B cell (primary cell): ENCODE measurements around the gene CRELD2. TPM values are rescaled to one million over a fixed set of nuclear protein-coding genes. Genes with fewer than 3 reads are reported as not detected.
A peak's percentile ranks its signal among the peaks of the same experiment; 100 is the strongest.

Experiments used
- ATAC-seq: fragments of 200-7000 bp; cut with Tn5 transposase; one replicate; pipeline ENCODE4 v1.10.0; 2021; ENCODE audit warnings: low read depth, mild to moderate bottlenecking, moderate number of reproducible peaks, moderate library complexity
- CTCF ChIA-PET: fragments of 350-600 bp; sonication (Branson Sonifier 250); formaldehyde crosslinking; loops from one replicate; lab custom pipeline; 2021; ENCODE audit warnings: antibody characterized with exemption, inconsistent platforms; lab: Charles Lee
- POLR2A ChIA-PET: fragments of 350-600 bp; sonication (Branson Sonifier 250); formaldehyde crosslinking; loops from one replicate; lab custom pipeline; 2021; ENCODE audit warnings: antibody characterized with exemption; lab: Charles Lee
- DNase-seq: peaks from one replicate; pipeline ENCODE4 v3.0.0; 2013
- H2AFZ ChIP-seq: 2 replicates; pipeline ENCODE4 v1.6.1; 2012; ENCODE audit warnings: mild to moderate bottlenecking, low read depth, low read length; ENCODE audit not compliant: insufficient read depth, poor library complexity, severe bottlenecking
- H3K27ac ChIP-seq, 2 donors: 1 replicate in 1 of 2; 2 replicates in 1 of 2; pipeline ENCODE4 v1.5.1; 2012 to 2013; ENCODE audit warnings: low read length in 2 of 2, mild to moderate bottlenecking in 2 of 2, moderate library complexity in 1 of 2
- H3K27me3 ChIP-seq, 4 experiments: fragments of 200-600 bp in 1 of 4; sonication (generic) in 1 of 4; replicated peaks in 1 of 4; 1 replicate in 2 of 4; 2 replicates in 2 of 4; pipeline versions ENCODE4 v1.6.1 to v1.7.0; 2013 to 2016; ENCODE audit warnings: low read length in 3 of 4, mild to moderate bottlenecking in 2 of 4, mixed read lengths in 1 of 4, moderate library complexity in 1 of 4; ENCODE audit not compliant: insufficient read depth in 4 of 4, control insufficient read depth in 3 of 4; ENCODE audit errors: control extremely low read depth in 1 of 4
- H3K36me3 ChIP-seq, 2 experiments: replicated peaks in 1 of 2; 1 replicate in 1 of 2; 2 replicates in 1 of 2; pipeline versions ENCODE4 v1.6.1 to v1.7.1; 2013; ENCODE audit warnings: low read length in 1 of 2; ENCODE audit not compliant: insufficient read depth in 2 of 2, control insufficient read depth in 1 of 2; ENCODE audit errors: control extremely low read depth in 1 of 2, extremely low read depth in 1 of 2
- H3K4me1 ChIP-seq, 2 donors: fragments of 200-600 bp in 1 of 2; sonication (generic) in 1 of 2; 1 replicate in 1 of 2; 2 replicates in 1 of 2; pipeline versions ENCODE4 v1.5.1 to v1.6.1; 2013 to 2017; ENCODE audit warnings: low read length in 2 of 2; ENCODE audit not compliant: control insufficient read depth in 2 of 2, insufficient read depth in 2 of 2
- H3K4me2 ChIP-seq: replicated peaks from 2 replicates; pipeline ENCODE3; 2012; ENCODE audit warnings: mild to moderate bottlenecking, low read depth, low read length; ENCODE audit not compliant: poor library complexity, severe bottlenecking
- H3K4me3 ChIP-seq, 5 experiments: fragments of 200-600 bp in 1 of 5; sonication (generic) in 1 of 5; 1 replicate in 3 of 5; 2 replicates in 2 of 5; pipeline versions ENCODE4 v1.5.1 to v1.7.0; 2011 to 2016; ENCODE audit warnings: low read length in 4 of 5, mild to moderate bottlenecking in 4 of 5, low read depth in 2 of 5, control low read depth in 1 of 5, moderate library complexity in 1 of 5; ENCODE audit not compliant: insufficient read depth in 1 of 5; ENCODE audit errors: control extremely low read depth in 1 of 5, extremely low read depth in 1 of 5
- H3K79me2 ChIP-seq: fragments of 200-600 bp; sonication (generic); one replicate; pipeline ENCODE4 v1.6.0; 2016; ENCODE audit warnings: low read length; ENCODE audit not compliant: control insufficient read depth, insufficient read depth
- H3K9ac ChIP-seq: fragments of 200-600 bp; sonication (generic); 2 replicates; pipeline ENCODE4 v1.6.1; 2017; ENCODE audit warnings: mild to moderate bottlenecking, low read length, moderate library complexity
- H3K9me3 ChIP-seq, 3 donors: one replicate each; pipeline versions ENCODE4 v1.6.1 to v1.7.1; 2013; ENCODE audit warnings: low read length in 2 of 3; ENCODE audit not compliant: control insufficient read depth in 2 of 3, insufficient read depth in 1 of 3; ENCODE audit errors: control extremely low read depth in 1 of 3
- H4K20me1 ChIP-seq: 2 replicates; pipeline ENCODE4 v1.6.0; 2012; ENCODE audit warnings: mild to moderate bottlenecking, low read length; ENCODE audit not compliant: insufficient read depth, control insufficient read depth, poor library complexity, severe bottlenecking
- H3K27ac Mint-ChIP-seq: one replicate; pipeline ENCODE4 v1.8.0; 2021; ENCODE audit warnings: mixed read lengths
- H3K27me3 Mint-ChIP-seq: one replicate; pipeline ENCODE4 v1.8.0; 2021; ENCODE audit warnings: mixed read lengths
- H3K4me1 Mint-ChIP-seq: one replicate; pipeline ENCODE4 v1.8.0; 2021; ENCODE audit warnings: mixed read lengths
- H3K4me3 Mint-ChIP-seq: one replicate; pipeline ENCODE4 v1.8.0; 2021; ENCODE audit warnings: mixed read lengths
- H3K9me3 Mint-ChIP-seq: one replicate; pipeline ENCODE4 v1.8.0; 2022; ENCODE audit warnings: mixed read lengths; ENCODE audit not compliant: insufficient read depth
- CTCF ChIP-seq: fragments of 200-600 bp; IDR thresholded peaks from one replicate; pipeline ENCODE4 v1.8.0; 2022; ENCODE audit warnings: antibody characterized with exemption, mild to moderate bottlenecking
- EZH2 ChIP-seq: IDR thresholded peaks from 2 replicates; pipeline ENCODE4 v1.6.1; 2012; ENCODE audit warnings: borderline replicate concordance, low read depth, mild to moderate bottlenecking, moderate library complexity, low read length; ENCODE audit not compliant: insufficient read depth, poor library complexity, severe bottlenecking
- WGBS: methylation state at CpG from one replicate; pipeline ENCODE4 v1.1.5; 2013; ENCODE audit warnings: missing lambda C conversion rate; ENCODE audit not compliant: insufficient coverage; 5-methylcytosine and 5-hydroxymethylcytosine counted together
- intact Hi-C: fragments of 100-400 bp; cut with micrococcal nuclease; formaldehyde crosslinking; loops from one replicate; pipeline ENCODE4 v1.10.0; 2022
- polyA plus RNA-seq: library from polyadenylated mRNA; depleted of rRNA; stranded (reverse); fragments of >200 nt; gene quantifications from 2 replicates; pipeline ENCODE4 v1.2.3, GENCODE V29; 2012
- total RNA-seq, 2 donors: library from RNA; stranded (reverse); fragments of 120-200 nt in 1 of 2; gene quantifications; 1 replicate in 1 of 2; 2 replicates in 1 of 2; pipeline versions ENCODE4 v1.2.3 to v1.2.4, GENCODE V29; 2013 to 2022

Gene CRELD2
- total and polyA plus RNA-seq, 2 donors (not counting 1 experiment from before 2014, with no cell fraction given): 35.9 to 41.9 TPM

- intact Hi-C loops: loop anchor here (2.0 kb wide), 2 partner anchors 16 to 230 kb away; no protein-coding TSS in a partner anchor
- peaks cover 51% of the 10 kb centered on the region for H4K20me1 ChIP-seq
- peaks cover 46% of the 10 kb centered on the region for H3K4me1 Mint-ChIP-seq
Measured at GRCh38 chr22:49961005-49961600, 42.7 kb downstream of the CRELD2 start.

More at GRCh38 chr22:49961005-49961600, 42.7 kb downstream of the CRELD2 start:
- Histone ChIP-seq H3K79me2 (peaks cover 27% of the 10 kb centered on the region), H3K27me3 (no peaks in the 10 kb centered on the region), H3K4me2 (peak overlapping the region; percentile 100), H3K4me3 (peak overlapping the region in 4 of 5 experiments; percentile 74 to 88 (median 77)), H3K36me3 (peaks cover 0 to 27% of the 10 kb centered on the region in 2 experiments), H3K4me1 (peaks cover 30 to 44% of the 10 kb centered on the region in 2 donors), H3K27ac (peak overlapping the region; percentile 85 to 94), H3K9ac (peak overlapping the region; percentile 86), H2AFZ (no peak overlapping the region), H3K9me3 (no peaks in the 10 kb centered on the region)
- no peak for ATAC-seq
- Mint-ChIP-seq H3K27me3 (no peaks in the 10 kb centered on the region), H3K4me3 (peak overlapping the region; percentile 91), H3K27ac (peak overlapping the region; percentile 91), H3K9me3 (no peaks in the 10 kb centered on the region)
- no peak for DNase-seq
- POLR2A ChIA-PET: interaction anchor here (0.8 to 5.7 kb wide), 8 partner anchors 10 to 231 kb away, joined by 3 to 94 read pairs (median 12); no protein-coding TSS in a partner anchor
- TF ChIP-seq CTCF (no peak), EZH2 (no peak)
- under 1% methylated on average over 84 of the region's 84 CpGs for WGBS
- CTCF ChIA-PET: interaction anchor here (1.3 to 5.9 kb wide), 5 partner anchors 15 to 32 kb away, joined by 4 to 60 read pairs (median 14); no protein-coding TSS in a partner anchor
